NCI-H2029 (cell line): ENCODE data around the gene ACBD7.
A peak's percentile ranks its signal among the peaks of the same experiment; 100 is the strongest.

ENCODE experiments used
- DNase-seq: peaks from one replicate; lab custom pipeline; 2025; lab: John Stamatoyannopoulos, UW

The ACBD7 gene

GRCh38 chr10:15088428-15089261 lies at the start of gene ACBD7:
TSS of gene ACBD7 (minus strand) at chr10:15088776. CDS start at chr10:15088728, 48 bp downstream.
- peak; percentile 47 for DNase-seq

- no peak for DNase-seq
These were observed 49.1 kb upstream of the ACBD7 start for GRCh38 chr10:15137636-15138035.

- DNase-seq = no peak
These were observed 48.4 kb upstream of the ACBD7 start for GRCh38 chr10:15137036-15137359.

- no peak for DNase-seq
These were observed 47.8 kb upstream of the ACBD7 start for GRCh38 chr10:15136129-15137035.

GRCh38 chr10:15131330-15131729 lies 42.8 kb upstream of the ACBD7 start:
- no peak for DNase-seq

GRCh38 chr10:15124908-15125307 lies 36.3 kb upstream of the ACBD7 start:
- DNase-seq = no peak

- no peak for DNase-seq
These were observed 35.6 kb upstream of the ACBD7 start for GRCh38 chr10:15124190-15124589.

- no peak for DNase-seq
These were observed 35.2 kb upstream of the ACBD7 start for GRCh38 chr10:15123749-15124184.

- DNase-seq = no peak
These were observed 34.0 kb upstream of the ACBD7 start for GRCh38 chr10:15122477-15123030.

GRCh38 chr10:15121707-15122106 lies 33.1 kb upstream of the ACBD7 start:
- no peak for DNase-seq

GRCh38 chr10:15120523-15120922 lies 31.9 kb upstream of the ACBD7 start:
- no peak for DNase-seq

GRCh38 chr10:15118615-15119014 lies 30.0 kb upstream of the ACBD7 start:
- DNase-seq = no peak

GRCh38 chr10:15116225-15116624 lies 27.6 kb upstream of the ACBD7 start:
- DNase-seq = no peak

- DNase-seq = no peak
These were observed 25.2 kb upstream of the ACBD7 start for GRCh38 chr10:15113766-15114165.

- no peak for DNase-seq
These were observed 24.1 kb upstream of the ACBD7 start for GRCh38 chr10:15112657-15113056.

- no peak for DNase-seq
These were observed 17.9 kb upstream of the ACBD7 start for GRCh38 chr10:15106352-15107013.

GRCh38 chr10:15103513-15103912 lies 14.9 kb upstream of the ACBD7 start:
- no peak for DNase-seq

GRCh38 chr10:15099886-15100285 lies 11.3 kb upstream of the ACBD7 start:
- DNase-seq = no peak

- DNase-seq = peak; percentile 80
These were observed 8.6 kb upstream of the ACBD7 start, which contains the start of gene RPP38 for GRCh38 chr10:15097011-15097812. TSS of gene RPP38 (plus strand) at chr10:15097355. CDS start at chr10:15103315, 5,960 bp downstream.

- no peak for DNase-seq
These were observed 8.1 kb upstream of the ACBD7 start for GRCh38 chr10:15096661-15097010.

- no peak for DNase-seq
These were observed 4.4 kb upstream of the ACBD7 start for GRCh38 chr10:15092855-15093408.
